ENCODE results near the gene MISFA.
"Not testable (repeated sequence)": the region's sequence is repeated elsewhere in the genome, so short reads cannot be mapped to it uniquely, and the experiment has no call there.

Gene MISFA

GRCh38 chr11:18599739-18600230 is at the start of gene MISFA:
MISFA (plus strand) TSS chr11:18599789; CDS start chr11:18599929, 140 bp downstream.
- DNase-seq (ENCODE audit: low read depth) = no peak

GRCh38 chr11:18563090-18563730 is 36.4 kb upstream of the MISFA start:
- no peak for DNase-seq (ENCODE audit: low read depth)

GRCh38 chr11:18564149-18564548 is 35.4 kb upstream of the MISFA start:
- no peak for DNase-seq (ENCODE audit: low read depth)

- no peak for DNase-seq (ENCODE audit: low read depth)
Observed at GRCh38 chr11:18566406-18566805, 33.2 kb upstream of the MISFA start.

- no peak for DNase-seq (ENCODE audit: low read depth)
Observed at GRCh38 chr11:18567081-18567480, 32.5 kb upstream of the MISFA start.

- DNase-seq (ENCODE audit: low read depth) = no peak
Observed at GRCh38 chr11:18575361-18575760, 24.2 kb upstream of the MISFA start.

DNA sequence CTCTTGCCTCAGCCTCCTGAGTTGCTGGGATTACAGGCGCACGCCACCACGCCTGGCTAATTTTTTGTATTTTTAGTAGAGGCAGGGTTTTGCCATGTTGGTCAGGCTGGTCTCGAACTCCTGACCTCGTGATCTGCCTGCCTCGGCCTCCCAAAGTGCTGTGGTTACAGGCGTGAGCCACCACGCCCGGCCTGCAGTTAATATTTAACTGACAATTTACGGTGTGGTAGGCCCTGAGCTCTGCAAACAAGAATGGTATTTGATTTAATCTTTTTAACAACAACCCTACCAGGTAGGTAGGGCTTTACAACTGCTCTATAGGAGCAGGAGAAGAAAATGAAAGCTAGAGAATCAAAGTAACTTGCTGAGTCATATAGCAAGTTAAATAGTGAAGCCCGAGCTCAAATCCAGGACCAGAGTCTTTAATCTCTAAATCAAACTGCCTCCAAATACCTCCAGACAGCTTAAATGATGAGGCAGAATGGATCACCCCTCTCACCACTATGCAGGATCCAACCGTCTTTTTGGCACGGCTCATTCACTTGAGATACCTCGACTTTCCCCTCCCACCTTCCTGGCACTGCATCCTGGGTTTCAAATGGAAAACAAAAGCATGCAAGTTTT is 20.5 kb upstream of the MISFA start:
- DNase-seq (ENCODE audit: low read depth) = no peak

DNA sequence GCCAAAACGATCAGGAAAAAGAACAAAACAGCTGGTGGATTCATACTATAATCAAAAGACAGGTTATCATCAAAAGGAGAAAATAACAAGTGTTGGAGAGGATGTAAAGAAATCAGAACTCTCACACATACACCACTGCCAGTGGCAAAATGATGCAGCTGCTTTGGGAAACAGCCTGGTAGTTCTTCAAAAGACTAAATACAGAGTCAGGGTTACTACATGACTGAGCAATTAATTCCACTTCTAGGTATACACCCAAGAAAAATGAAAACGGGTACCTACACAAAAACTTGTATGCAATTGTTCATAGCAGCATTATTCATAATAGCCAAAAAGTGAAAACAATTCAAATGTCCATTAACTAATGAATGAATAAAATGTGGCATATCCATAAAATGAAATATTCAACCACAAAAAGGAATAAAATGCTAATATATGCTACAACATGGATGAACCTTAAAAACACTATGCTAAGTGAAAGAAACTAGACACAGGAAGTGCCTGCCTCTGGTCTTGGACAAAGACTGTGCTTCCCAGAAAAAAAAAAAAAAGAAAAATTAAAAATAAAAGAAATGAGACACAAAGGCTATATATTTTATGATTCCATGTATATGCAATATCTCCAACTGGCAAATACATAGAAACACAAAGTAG is 19.3 kb upstream of the MISFA start:
- DNase-seq (ENCODE audit: low read depth) = no peak

- no peak for DNase-seq (ENCODE audit: low read depth)
Observed at GRCh38 chr11:18581825-18582224, 17.8 kb upstream of the MISFA start.

DNA sequence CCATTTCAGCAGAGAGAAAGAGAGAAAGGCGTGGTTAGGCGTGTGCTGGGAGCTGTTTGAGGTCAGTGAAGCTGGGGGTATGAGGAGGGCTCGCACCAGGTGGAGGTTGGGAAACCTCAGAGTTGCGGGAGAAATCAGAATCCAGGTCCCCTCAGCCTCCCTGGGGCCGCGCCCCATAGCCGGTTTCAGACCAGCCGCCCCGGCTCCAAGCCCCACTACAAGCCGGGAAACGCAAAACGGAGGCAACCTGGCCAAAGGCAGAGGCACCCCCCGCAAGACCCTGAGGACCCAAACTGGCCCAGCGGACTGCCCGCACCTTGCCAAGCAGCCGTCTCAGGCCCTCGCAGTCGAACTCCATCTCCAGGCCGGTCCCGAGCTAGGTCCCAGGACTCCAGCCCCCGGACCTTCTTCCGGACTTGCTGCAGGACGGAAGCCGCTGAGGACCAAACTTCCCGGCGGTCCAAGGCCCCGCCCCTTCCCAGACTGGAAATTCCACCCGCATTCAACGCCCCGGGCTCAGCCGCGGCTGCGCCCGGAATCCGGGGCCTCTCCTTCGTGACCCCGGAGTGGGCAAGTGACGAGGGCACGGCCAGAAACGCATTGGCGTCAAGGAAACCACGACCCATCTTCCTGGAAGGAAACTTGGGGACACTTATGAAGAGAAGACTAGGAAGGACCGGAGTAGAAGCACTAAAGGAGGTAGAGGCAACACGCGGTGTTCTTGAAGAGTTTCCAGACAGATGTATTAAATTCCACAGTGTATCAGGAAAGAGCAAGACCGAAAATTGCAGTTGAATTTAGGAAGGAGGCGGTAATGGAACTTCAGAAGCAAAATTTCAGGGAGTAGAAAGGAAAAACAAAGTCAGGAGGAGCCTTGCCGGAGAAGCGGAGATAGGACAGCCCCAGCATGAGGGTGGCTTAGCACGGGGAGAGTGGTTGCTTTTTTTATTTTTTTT is 11.0 kb upstream of the MISFA start, which contains the start of gene UEVLD:
Gene UEVLD, minus strand, starts transcription at position 438 of the 956 bp plus-strand sequence. Its CDS starts 80 bp downstream, at position 358.
- peak; percentile 61 for DNase-seq (ENCODE audit: low read depth)

DNA sequence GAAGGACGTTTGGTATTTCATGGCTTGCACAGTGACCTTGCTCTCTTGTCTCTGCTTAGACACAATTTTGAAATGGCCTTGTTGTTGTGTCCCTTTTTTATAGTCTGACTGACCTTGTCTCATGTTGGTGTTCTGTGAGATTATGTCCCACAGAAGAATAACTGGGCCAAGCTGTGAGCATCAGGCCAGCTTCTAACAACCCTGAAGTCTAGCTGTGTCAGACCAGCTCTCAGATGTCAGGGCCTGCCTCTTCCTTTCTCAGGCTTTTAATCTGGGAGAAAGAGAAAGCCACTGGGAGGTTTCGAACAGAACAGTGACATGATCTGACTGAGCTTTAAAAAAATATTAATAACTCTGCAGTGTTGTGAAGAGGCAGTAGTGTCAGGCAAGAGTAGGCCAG is 9.0 kb upstream of the MISFA start:
- no peak for DNase-seq (ENCODE audit: low read depth)

- DNase-seq (ENCODE audit: low read depth) = not testable (repeated sequence)
Observed at GRCh38 chr11:18594088-18594487, 5.5 kb upstream of the MISFA start.

DNA sequence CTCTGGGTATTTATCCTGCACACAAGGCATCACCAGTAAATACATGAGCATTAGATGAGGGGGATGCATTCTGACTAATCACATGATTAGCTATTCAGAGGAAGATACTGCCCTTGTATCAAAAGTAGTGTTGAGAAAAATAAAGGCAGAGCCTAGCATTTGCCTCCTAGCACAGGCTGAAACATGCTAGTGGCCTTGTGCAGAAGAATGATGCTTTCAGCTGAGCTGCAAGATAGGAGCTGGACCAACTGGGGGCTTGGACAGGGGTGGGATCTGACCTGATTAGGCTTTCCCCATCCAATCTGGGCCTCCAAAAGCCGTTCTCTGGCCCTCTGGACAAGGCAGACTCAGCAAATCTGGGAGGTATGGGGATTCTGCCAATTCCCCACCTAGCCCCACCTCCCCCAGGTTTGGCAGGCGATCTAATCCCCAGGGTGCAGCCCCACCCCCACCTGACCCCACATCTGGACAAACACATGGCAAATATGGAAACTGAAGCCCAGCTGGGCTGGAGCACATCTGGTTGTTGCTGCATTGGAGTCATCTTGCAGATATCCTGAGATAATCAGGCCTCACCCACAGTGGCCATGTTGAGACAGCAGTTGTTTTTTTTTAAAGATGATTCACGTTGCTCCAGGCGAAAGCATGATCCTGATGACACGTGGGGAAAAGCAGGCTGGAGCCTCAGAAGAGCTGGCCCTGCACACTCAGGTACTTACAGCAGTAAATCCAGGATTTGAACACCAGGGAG is 4.4 kb upstream of the MISFA start:
- DNase-seq (ENCODE audit: low read depth) = no peak

GRCh38 chr11:18600915-18601569 is 1.5 kb downstream of the MISFA start:
- DNase-seq (ENCODE audit: low read depth) = no peak

GRCh38 chr11:18608376-18608775 is 8.8 kb downstream of the MISFA start:
- no peak for DNase-seq (ENCODE audit: low read depth)

GRCh38 chr11:18611196-18611595 is 11.6 kb downstream of the MISFA start:
- no peak for DNase-seq (ENCODE audit: low read depth)

- no peak for DNase-seq (ENCODE audit: low read depth)
Observed at GRCh38 chr11:18612394-18612793, 12.8 kb downstream of the MISFA start.

GRCh38 chr11:18614667-18615066 is 15.1 kb downstream of the MISFA start:
- DNase-seq (ENCODE audit: low read depth) = no peak

GRCh38 chr11:18615628-18616392 is 16.2 kb downstream of the MISFA start:
- no peak for DNase-seq (ENCODE audit: low read depth)

Measured in activated T-cell treated with anti-CD3 and anti-CD28 coated beads for 48 hours (primary cell).